Activated CD4-positive, alpha-beta T cell treated with anti-CD3 and anti-CD28 coated beads for 36 hours (primary cell): ENCODE results near the gene TMEM156. TPM values are rescaled to one million over a fixed set of nuclear protein-coding genes. Genes with fewer than 3 reads are reported as not detected.
A peak's percentile ranks its signal among the peaks of the same experiment; 100 is the strongest.
"Not testable (repeated sequence)": the region's sequence is repeated elsewhere in the genome, so short reads cannot be mapped to it uniquely, and the experiment has no call there.

Source experiments
- ATAC-seq: fragments of 200-7000 bp; cut with Tn5 transposase; one replicate; pipeline ENCODE4 v1.10.0; 2021; ENCODE audit warnings: mild to moderate bottlenecking, moderate library complexity
- CTCF ChIA-PET: fragments of 350-600 bp; sonication (Branson Sonifier 250); formaldehyde crosslinking; loops from one replicate; lab custom pipeline; 2021; ENCODE audit warnings: antibody characterized with exemption; lab: Charles Lee
- POLR2A ChIA-PET: fragments of 350-600 bp; sonication (Branson Sonifier 250); formaldehyde crosslinking; loops from one replicate; lab custom pipeline; 2021; ENCODE audit warnings: antibody characterized with exemption, inconsistent platforms; lab: Charles Lee
- DNase-seq: peaks from one replicate; pipeline ENCODE4 v3.0.0-alpha.2; 2020
- H3K27ac Mint-ChIP-seq: one replicate; pipeline ENCODE4 v1.8.0; 2021; ENCODE audit warnings: mixed read lengths
- H3K27me3 Mint-ChIP-seq: one replicate; pipeline ENCODE4 v1.8.0; 2021; ENCODE audit warnings: mixed read lengths
- H3K36me3 Mint-ChIP-seq: one replicate; pipeline ENCODE4 v1.8.0; 2021; ENCODE audit warnings: low read depth, mixed read lengths
- H3K4me1 Mint-ChIP-seq: one replicate; pipeline ENCODE4 v1.8.0; 2021; ENCODE audit warnings: mixed read lengths
- H3K4me3 Mint-ChIP-seq: one replicate; pipeline ENCODE4 v1.8.0; 2021; ENCODE audit warnings: mild to moderate bottlenecking, moderate library complexity, mixed read lengths
- H3K9me3 Mint-ChIP-seq: one replicate; pipeline ENCODE4 v1.8.0; 2021; ENCODE audit warnings: low read depth, mixed read lengths
- intact Hi-C, 2 experiments: fragments of 100-400 bp; cut with DNase I in 1 of 2; cut with micrococcal nuclease in 1 of 2; formaldehyde crosslinking; loops; one replicate each; pipeline versions ENCODE4 v1.14.2 to v1.15.1; 2022 to 2024; cut with DNase I, micrococcal nuclease
- total RNA-seq, 2 experiments: library from RNA; stranded (reverse); gene quantifications; one replicate each; pipeline ENCODE4 v1.2.3, GENCODE V29; 2021

Gene TMEM156
- total RNA-seq, 2 experiments from 2014 or later: 14.3 to 15.4 TPM

DNA sequence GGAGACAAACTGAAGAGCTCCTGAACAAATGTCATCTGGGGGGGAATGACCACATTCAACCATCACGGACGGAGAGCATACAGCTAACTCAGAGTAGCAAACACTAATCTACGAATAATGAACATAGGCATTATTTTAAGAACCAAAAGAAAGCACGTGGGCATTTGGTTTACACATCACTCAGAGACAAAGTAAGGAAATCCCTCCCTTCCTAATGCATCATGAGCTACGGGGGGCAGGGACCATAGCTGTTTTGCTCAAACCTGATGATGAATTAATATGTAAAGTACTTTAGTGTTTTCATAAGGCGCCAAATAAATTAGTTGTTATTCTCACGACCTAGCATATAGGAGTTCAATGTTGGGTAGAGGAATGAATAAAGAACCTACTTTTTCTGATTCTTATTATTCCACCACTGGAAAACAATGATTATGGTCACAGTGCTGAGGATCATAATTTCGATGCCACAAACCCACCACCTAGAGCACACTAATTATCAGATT, 11.7 kb upstream of the TMEM156 start:
- Mint-ChIP-seq H3K4me1 (peaks cover 47% of the 10 kb centered on the region), H3K9me3 (no peaks in the 10 kb centered on the region), H3K27ac (peak overlapping the region; percentile 69), H3K36me3 (peaks cover 14% of the 10 kb centered on the region), H3K27me3 (no peaks in the 10 kb centered on the region), H3K4me3 (peak overlapping the region; percentile 76)
- ATAC-seq (peak; percentile 11), DNase-seq (peak; percentile 53)
- intact Hi-C loops: loop anchor here (1.0 to 10.0 kb wide), 8 partner anchors 12 to 1359 kb away; partner anchors contain the start of genes TMEM156 (in 2 of the 2), LIAS (in 1 of the 2), RELL1 (in 1 of the 2) and WDR19 (in 1 of the 2)
- POLR2A ChIA-PET: interaction anchor here (0.7 to 1.5 kb wide), 4 partner anchors 13 to 154 kb away, joined by 3 to 14 read pairs (median 4); no protein-coding TSS in a partner anchor
- CTCF ChIA-PET: interaction anchor here (0.9 to 1.5 kb wide), 5 partner anchors 15 to 139 kb away, joined by 3 to 7 read pairs (median 5); no protein-coding TSS in a partner anchor

DNA sequence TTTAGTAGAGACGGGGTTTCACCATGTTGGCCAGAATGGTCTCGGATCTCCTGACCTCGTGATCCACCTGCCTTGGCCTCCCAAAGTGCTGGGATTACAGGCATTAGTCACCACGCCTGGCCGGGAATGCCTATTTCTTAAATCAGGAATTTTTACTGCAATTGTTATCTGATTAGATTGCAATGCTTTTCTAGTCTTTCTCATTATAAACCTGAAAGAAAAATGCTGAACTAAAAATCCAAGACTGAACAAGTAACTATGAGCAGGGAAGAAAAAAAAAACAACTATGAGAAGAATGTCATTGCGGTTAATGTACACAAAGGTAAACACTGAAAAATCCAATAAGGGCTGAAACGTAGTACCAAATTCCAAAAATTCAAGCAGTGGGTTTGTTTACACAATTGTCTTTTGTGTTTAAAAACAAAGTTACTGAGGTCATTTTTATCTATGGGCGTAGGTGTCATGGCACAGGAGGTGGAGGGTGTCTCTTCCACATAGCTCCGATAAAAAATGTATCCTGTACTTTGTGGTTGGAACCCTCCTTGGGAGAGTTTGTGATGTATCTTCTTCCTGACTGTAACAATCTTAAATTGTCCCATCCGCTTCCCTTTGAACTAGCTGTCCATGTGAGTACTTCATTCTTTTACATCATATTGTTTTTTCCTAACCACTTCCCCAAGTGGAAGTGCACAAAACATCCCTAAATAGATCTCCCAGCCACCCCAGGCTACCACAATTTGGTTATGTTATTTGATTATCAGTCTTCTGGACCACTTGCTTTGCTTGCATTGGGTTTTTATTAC, 11.1 kb upstream of the TMEM156 start:
- H3K9me3 Mint-ChIP-seq: no peaks in the 10 kb centered on the region
- peaks cover 10% of the 10 kb centered on the region for H3K36me3 Mint-ChIP-seq
- intact Hi-C loops: loop anchor here in 1 of 2 experiments (10.0 kb wide), 1 partner anchor 1358 kb away; the partner anchor contains the start of gene RELL1
- CTCF ChIA-PET: interaction anchor here (0.6 to 1.5 kb wide), 7 partner anchors 13 to 139 kb away, joined by 3 to 7 read pairs (median 4); no protein-coding TSS in a partner anchor
- H3K27ac Mint-ChIP-seq: peak overlapping the region; percentile 69
- peaks cover 42% of the 10 kb centered on the region for H3K4me1 Mint-ChIP-seq
- DNase-seq: no peak
- POLR2A ChIA-PET: interaction anchor here (1.2 to 1.5 kb wide), 2 partner anchors 12 to 59 kb away, joined by 3 to 14 read pairs; no protein-coding TSS in a partner anchor
- no peaks in the 10 kb centered on the region for H3K27me3 Mint-ChIP-seq
- H3K4me3 Mint-ChIP-seq: peak overlapping the region; percentile 76
- ATAC-seq: no peak

DNA sequence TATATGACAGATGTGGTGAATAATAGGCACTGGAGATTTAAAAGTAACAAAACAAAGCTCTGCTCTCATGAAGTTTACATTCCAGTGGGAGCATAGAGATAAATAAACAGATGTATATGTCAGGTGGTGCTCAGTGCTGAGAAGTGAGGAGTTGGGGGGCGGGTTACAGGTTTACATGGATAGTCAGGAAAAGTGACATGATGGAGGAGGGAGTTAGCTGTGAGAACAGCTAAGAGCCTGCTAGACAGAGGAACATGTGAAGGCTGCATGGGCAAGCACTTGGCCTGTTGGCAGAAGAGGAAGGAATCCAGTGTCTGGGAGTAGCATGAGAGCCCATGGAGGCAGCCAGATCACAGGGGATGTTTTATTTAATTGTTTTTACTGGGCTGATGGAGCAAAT, 10.2 kb upstream of the TMEM156 start:
- ChIA-PET CTCF (interaction anchor here (0.6 to 1.0 kb wide), 5 partner anchors 11 to 417 kb away, joined by 3 to 4 read pairs (median 3); partner anchors contain the start of genes LIAS and RPL9), POLR2A (no interaction called here)
- intact Hi-C loops: loop anchor here in 1 of 2 experiments (10.0 kb wide), 1 partner anchor 1358 kb away; the partner anchor contains the start of gene RELL1
- no peak for ATAC-seq
- no peak overlapping the region for H3K27ac Mint-ChIP-seq
- H3K4me1 Mint-ChIP-seq: peaks cover 40% of the 10 kb centered on the region
- H3K9me3 Mint-ChIP-seq: no peaks in the 10 kb centered on the region
- no peak for DNase-seq
- H3K27me3 Mint-ChIP-seq: no peaks in the 10 kb centered on the region
- H3K36me3 Mint-ChIP-seq: peaks cover 5% of the 10 kb centered on the region
- no peak overlapping the region for H3K4me3 Mint-ChIP-seq

DNA sequence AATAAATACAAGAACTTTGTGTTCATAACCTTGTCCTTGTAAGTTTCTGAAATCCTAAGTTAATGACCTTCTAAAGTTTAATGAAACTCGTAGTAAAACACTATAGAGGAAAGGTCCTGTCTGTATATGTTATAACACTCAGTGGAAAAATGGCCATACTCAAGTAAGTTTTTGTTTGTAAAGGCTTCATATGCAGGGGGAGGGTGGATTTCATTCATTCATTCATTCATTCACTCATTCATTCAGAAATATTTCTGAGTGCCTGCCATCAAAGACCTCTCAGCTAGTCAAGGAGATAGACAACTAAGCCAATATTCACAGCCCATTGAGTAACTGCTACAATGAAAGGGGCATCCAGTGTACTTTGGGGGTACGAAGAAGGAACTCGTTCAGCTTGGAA, 6.9 kb upstream of the TMEM156 start:
- intact Hi-C loops: loop anchor here (10.0 kb wide), 2 partner anchors 316 to 874 kb away; no protein-coding TSS in a partner anchor
- DNase-seq (no peak), ATAC-seq (no peak)
- POLR2A ChIA-PET: no interaction called here
- H3K27ac Mint-ChIP-seq: no peak overlapping the region
- no peaks in the 10 kb centered on the region for H3K36me3 Mint-ChIP-seq
- peaks cover 33% of the 10 kb centered on the region for H3K4me1 Mint-ChIP-seq
- H3K9me3 Mint-ChIP-seq: no peaks in the 10 kb centered on the region
- H3K4me3 Mint-ChIP-seq: no peak overlapping the region
- H3K27me3 Mint-ChIP-seq: no peaks in the 10 kb centered on the region
- CTCF ChIA-PET: no interaction called here

DNA sequence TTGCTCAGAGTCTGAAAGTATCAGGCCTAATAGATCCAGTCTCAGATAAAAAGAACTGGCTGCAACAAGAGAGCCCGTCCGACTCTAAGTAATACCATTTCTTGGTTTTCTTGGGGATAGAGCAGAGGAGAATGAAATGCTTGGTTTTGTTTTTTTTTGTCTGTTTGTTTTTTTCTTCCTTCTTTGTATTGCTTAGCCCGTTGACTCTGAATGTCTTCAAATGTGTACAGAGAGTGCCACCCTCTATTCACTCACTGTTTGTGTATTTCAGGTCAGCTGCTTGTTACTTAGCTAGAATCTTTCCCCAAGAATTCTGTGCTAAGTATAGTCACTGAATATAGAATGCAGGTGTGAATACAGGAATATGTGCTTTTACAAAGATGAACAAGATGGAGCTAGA, 5.7 kb upstream of the TMEM156 start:
- H3K9me3 Mint-ChIP-seq: no peaks in the 10 kb centered on the region
- ATAC-seq (no peak), DNase-seq (no peak)
- POLR2A ChIA-PET: no interaction called here
- peaks cover 30% of the 10 kb centered on the region for H3K4me1 Mint-ChIP-seq
- intact Hi-C loops: loop anchor here (10.0 kb wide), 2 partner anchors 317 to 873 kb away; no protein-coding TSS in a partner anchor
- no peaks in the 10 kb centered on the region for H3K27me3 Mint-ChIP-seq
- CTCF ChIA-PET: no interaction called here
- no peak overlapping the region for H3K27ac Mint-ChIP-seq
- no peaks in the 10 kb centered on the region for H3K36me3 Mint-ChIP-seq
- H3K4me3 Mint-ChIP-seq: no peak overlapping the region

DNA sequence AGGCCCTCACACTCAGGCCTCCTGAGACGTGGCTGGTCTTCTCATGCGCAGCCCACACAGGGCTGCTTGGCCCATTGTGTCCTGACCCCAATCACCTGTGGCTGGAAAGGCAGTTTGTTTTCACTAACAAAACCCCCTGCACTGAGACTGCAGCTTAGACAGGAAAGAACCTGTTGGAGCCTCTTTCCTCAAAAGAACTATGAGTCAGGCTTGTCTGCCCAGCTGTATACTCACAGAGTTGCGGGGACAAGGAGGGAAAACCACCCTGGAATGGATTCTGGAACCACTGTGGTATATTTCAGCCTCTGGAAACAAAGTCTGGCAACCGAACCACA, 5.2 kb upstream of the TMEM156 start:
- H3K9me3 Mint-ChIP-seq: no peaks in the 10 kb centered on the region
- POLR2A ChIA-PET: no interaction called here
- intact Hi-C loops: loop anchor here (10.0 kb wide), 2 partner anchors 317 to 873 kb away; no protein-coding TSS in a partner anchor
- no peak overlapping the region for H3K27ac Mint-ChIP-seq
- no peak for DNase-seq
- peaks cover 34% of the 10 kb centered on the region for H3K4me1 Mint-ChIP-seq
- CTCF ChIA-PET: no interaction called here
- no peaks in the 10 kb centered on the region for H3K36me3 Mint-ChIP-seq
- ATAC-seq: no peak
- H3K27me3 Mint-ChIP-seq: no peaks in the 10 kb centered on the region
- H3K4me3 Mint-ChIP-seq: no peak overlapping the region

DNA sequence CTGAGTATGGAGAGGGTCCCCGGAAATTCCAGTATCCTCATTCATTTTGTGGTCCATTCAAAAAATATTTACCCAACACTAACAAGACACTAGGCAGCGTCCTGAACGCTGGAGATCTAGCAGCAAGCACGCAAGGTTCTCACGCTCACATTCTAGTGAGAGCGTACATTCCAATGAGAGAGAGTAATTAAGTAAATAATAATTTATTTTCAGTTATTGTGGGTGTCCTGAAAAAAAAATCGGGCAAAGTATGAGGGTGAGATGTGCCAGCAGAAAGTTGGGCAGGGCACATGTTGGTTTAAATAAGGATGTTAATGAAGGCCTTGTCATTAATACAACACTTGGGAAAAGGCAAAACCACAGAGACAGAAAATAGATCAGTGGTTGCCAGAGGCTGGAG, 4.0 kb upstream of the TMEM156 start:
- intact Hi-C loops: loop anchor here (10.0 kb wide), 2 partner anchors 319 to 871 kb away; no protein-coding TSS in a partner anchor
- H3K4me3 Mint-ChIP-seq: no peak overlapping the region
- no peaks in the 10 kb centered on the region for H3K9me3 Mint-ChIP-seq
- CTCF ChIA-PET: no interaction called here
- peaks cover 34% of the 10 kb centered on the region for H3K4me1 Mint-ChIP-seq
- ATAC-seq (no peak), DNase-seq (no peak)
- no peaks in the 10 kb centered on the region for H3K36me3 Mint-ChIP-seq
- H3K27me3 Mint-ChIP-seq: no peaks in the 10 kb centered on the region
- POLR2A ChIA-PET: no interaction called here
- no peak overlapping the region for H3K27ac Mint-ChIP-seq

DNA sequence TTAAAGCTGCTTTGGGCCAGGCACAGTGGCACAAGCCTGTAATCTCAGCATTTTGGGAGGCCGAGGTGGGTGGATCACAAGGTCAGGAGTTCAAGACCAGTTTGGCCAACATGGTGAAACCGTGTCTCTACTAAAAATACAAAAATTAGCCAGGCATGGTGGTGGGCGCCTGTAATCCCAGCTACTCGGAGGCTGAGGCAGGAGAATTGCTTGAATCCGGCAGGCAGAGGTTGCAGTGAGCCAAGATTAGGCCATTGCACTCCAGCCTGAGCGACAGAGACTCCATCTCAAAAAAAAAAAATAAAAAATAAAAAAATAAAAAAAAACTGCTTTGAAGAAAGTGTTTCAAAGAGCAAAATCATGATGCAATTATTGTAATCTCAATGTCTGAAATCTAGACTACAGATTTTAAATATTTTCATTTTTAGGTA, 604 bp downstream of the TMEM156 start:
- DNase-seq: peak; percentile 47
- Mint-ChIP-seq H3K4me3 (peak overlapping the region; percentile 77), H3K27ac (peak overlapping the region; percentile 84), H3K4me1 (peaks cover 46% of the 10 kb centered on the region)
- H3K27me3 Mint-ChIP-seq, ATAC-seq, H3K9me3 Mint-ChIP-seq, H3K36me3 Mint-ChIP-seq: not testable (repeated sequence)
- POLR2A ChIA-PET: interaction anchor here (1.5 kb wide), 1 partner anchor 12 kb away, joined by 3 read pairs; no protein-coding TSS in a partner anchor
- CTCF ChIA-PET: interaction anchor here (1.2 to 3.8 kb wide), 4 partner anchors 15 to 129 kb away, joined by 3 to 12 read pairs (median 4); no protein-coding TSS in a partner anchor
- intact Hi-C loops: loop anchor here (1.0 to 10.0 kb wide), 15 partner anchors 13 to 867 kb away; partner anchors contain the start of genes KLF3 (in 1 of the 2), LIAS (in 1 of the 2) and RPL9 (in 1 of the 2)

DNA sequence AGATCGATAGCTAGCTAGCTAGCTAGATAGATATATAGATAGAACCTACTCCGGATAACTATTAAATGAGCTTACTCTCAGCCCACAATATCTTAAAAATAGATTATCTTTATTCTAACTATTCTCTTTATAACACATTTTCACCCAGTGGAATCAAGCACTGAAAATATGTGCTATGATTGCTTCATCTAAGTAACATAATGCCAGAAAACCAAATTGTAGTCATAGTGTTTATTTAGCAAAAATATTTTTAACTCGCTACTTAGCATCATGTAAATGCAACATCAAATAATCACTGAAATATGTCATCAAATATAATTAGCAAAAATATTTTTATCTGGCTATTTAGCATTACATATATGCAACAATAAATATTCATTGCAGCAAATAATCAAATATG, 1.5 kb downstream of the TMEM156 start:
- intact Hi-C loops: loop anchor here (2.0 to 10.0 kb wide), 8 partner anchors 73 to 866 kb away; partner anchors contain the start of genes KLF3 (in 1 of the 2), LIAS (in 1 of the 2) and RPL9 (in 1 of the 2)
- ATAC-seq (no peak), DNase-seq (no peak)
- H3K36me3 Mint-ChIP-seq: peaks cover 4% of the 10 kb centered on the region
- CTCF ChIA-PET: interaction anchor here (0.7 to 3.8 kb wide), 10 partner anchors 12 to 128 kb away, joined by 3 to 12 read pairs (median 3); no protein-coding TSS in a partner anchor
- POLR2A ChIA-PET: interaction anchor here (1.5 kb wide), 1 partner anchor 13 kb away, joined by 3 read pairs; no protein-coding TSS in a partner anchor
- peak overlapping the region; percentile 77 for H3K4me3 Mint-ChIP-seq
- no peaks in the 10 kb centered on the region for H3K9me3 Mint-ChIP-seq
- no peaks in the 10 kb centered on the region for H3K27me3 Mint-ChIP-seq
- peak overlapping the region; percentile 83 for H3K27ac Mint-ChIP-seq
- H3K4me1 Mint-ChIP-seq: peaks cover 49% of the 10 kb centered on the region

DNA sequence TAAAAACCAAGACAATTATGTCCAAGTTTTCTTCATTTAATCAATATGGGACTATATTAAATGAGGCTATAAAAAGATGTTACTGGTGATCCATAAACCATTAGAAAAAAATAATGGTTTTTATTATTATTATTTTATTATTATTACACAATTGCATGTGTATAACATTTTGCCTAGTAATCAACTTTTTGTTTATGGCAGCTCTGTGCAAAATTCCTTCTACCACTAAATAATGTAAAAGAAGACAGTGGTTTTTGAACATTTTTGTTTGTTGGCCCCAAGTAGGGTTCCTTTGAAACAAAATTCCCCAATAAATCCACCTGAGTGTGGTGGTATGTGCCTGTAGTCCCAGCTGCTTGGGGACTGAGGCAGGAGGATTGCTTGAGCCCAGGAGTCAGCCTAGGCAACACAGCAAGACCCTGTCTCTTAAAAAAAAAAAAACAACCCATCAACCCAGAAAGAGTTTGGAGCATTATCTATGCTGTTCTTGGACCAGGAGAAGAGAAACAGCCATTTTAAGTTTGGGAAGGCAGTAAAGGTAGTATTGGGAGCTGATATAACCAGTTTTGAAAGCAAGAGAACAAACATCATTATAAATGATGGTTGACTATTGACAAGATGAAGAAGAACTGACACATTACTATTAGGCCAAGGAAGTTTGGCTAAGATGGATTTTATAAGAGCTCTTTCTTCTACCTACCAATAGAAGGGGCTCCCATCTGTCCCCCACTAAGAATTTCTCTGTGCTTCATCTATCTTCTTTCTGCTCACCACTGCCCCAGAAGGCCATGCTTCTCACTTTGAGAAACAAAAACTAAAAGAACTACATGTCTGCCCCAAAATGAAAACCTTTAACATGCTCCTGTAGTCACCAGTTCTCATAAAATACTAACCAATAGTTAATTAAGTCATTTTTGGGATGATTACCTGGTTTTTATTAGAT, 2.2 kb downstream of the TMEM156 start:
- CTCF ChIA-PET: interaction anchor here (0.7 to 3.8 kb wide), 15 partner anchors 13 to 128 kb away, joined by 3 to 12 read pairs (median 3); no protein-coding TSS in a partner anchor
- peak; percentile 22 for DNase-seq
- peak; percentile 24 for ATAC-seq
- Mint-ChIP-seq H3K9me3 (no peaks in the 10 kb centered on the region), H3K4me1 (peaks cover 48% of the 10 kb centered on the region), H3K36me3 (peaks cover 4% of the 10 kb centered on the region), H3K4me3 (peak overlapping the region; percentile 77), H3K27ac (peak overlapping the region; percentile 83), H3K27me3 (no peaks in the 10 kb centered on the region)
- POLR2A ChIA-PET: interaction anchor here (0.6 to 1.5 kb wide), 2 partner anchors 14 to 75 kb away, joined by 3 to 8 read pairs; no protein-coding TSS in a partner anchor
- intact Hi-C loops: loop anchor here (2.0 to 10.0 kb wide), 8 partner anchors 73 to 865 kb away; partner anchors contain the start of genes KLF3 (in 1 of the 2), LIAS (in 1 of the 2) and RPL9 (in 1 of the 2)
